Measurements from ENCODE around the gene FLT4.

- TF ChIP-seq CTCF (conservative IDR thresholded peaks at IDR 0.05 in 1 of 2, IDR thresholded peaks at IDR 0.05 in 1 of 2; ENCODE audit: low read depth in 1 of 2, low read length in 2 of 2) (no peak), EZH2 (IDR thresholded peaks at IDR 0.05; ENCODE audit: low read length, missing control alignments) (no peak)
Observed at GRCh38 chr5:180683220-180683922, 34.0 kb upstream of the FLT4 start.
